Panc1 (cell line): ENCODE measurements around the gene NSD1.

Experiments
- CTCF ChIP-seq: fragments of 450-650 bp; IDR thresholded peaks from 2 replicates; pipeline ENCODE4 v1.5.1; 2017; ENCODE audit warnings: mild to moderate bottlenecking
- POLR2AphosphoS5 ChIP-seq: IDR thresholded peaks from 2 replicates; pipeline ENCODE4 v1.6.1; 2012; ENCODE audit warnings: mild to moderate bottlenecking, low read depth, low read length, moderate library complexity
- REST ChIP-seq, 2 experiments: IDR thresholded peaks; 2 replicates each; pipeline ENCODE4 v1.6.1; 2011 to 2012; ENCODE audit warnings: low read depth in 2 of 2, control low read depth in 1 of 2, low read length in 1 of 2, mild to moderate bottlenecking in 1 of 2, moderate library complexity in 1 of 2; ENCODE audit not compliant: insufficient read depth in 1 of 2
- SIN3A ChIP-seq: IDR thresholded peaks from 2 replicates; pipeline ENCODE4 v1.6.1; 2012; ENCODE audit warnings: low read depth, mild to moderate bottlenecking, low read length, moderate library complexity, borderline replicate concordance; ENCODE audit not compliant: insufficient read depth
- TCF7L2 ChIP-seq: IDR thresholded peaks from 2 replicates; pipeline ENCODE4 v1.6.1; 2011; ENCODE audit warnings: mild to moderate bottlenecking, low read depth, low read length, inconsistent platforms

GRCh38 chr5:177343777-177344176, 210.2 kb downstream of the NSD1 start:
- TF ChIP-seq CTCF = no peak
- TF ChIP-seq POLR2AphosphoS5 = no peak
- TF ChIP-seq REST (IDR thresholded peaks at IDR 0.05; ENCODE audit: insufficient read depth in 1 of 2, low read depth in 2 of 2, low read length in 1 of 2) = no peak
- TF ChIP-seq TCF7L2 = no peak
- TF ChIP-seq SIN3A = no peak
